Neural cell (in vitro differentiated cells): ENCODE measurements around the gene XPO4. TPM values are rescaled to one million over a fixed set of nuclear protein-coding genes. Genes with fewer than 3 reads are reported as not detected.

ENCODE experiments used
- H2AFZ ChIP-seq: fragments of 200-600, 300-800 bp; sonication (generic), shearing (Covaris generic); 2 replicates; pipeline ENCODE4 v1.6.0; 2014; ENCODE audit warnings: low read depth, mild to moderate bottlenecking, antibody characterized with exemption, low read length, moderate library complexity
- H3F3A ChIP-seq: fragments of 200-600 bp; shearing (Covaris generic); 2 replicates; pipeline ENCODE4 v1.6.1; 2016; ENCODE audit warnings: mild to moderate bottlenecking, moderate library complexity, mixed read lengths, antibody characterized with exemption, low read length; ENCODE audit not compliant: insufficient read depth, poor library complexity, severe bottlenecking
- H3K27ac ChIP-seq: fragments of 200-600, 300-800 bp; sonication (generic), shearing (Covaris generic); 2 replicates; pipeline ENCODE4 v1.5.1; 2014; ENCODE audit warnings: mild to moderate bottlenecking, low read length, moderate library complexity
- H3K27me3 ChIP-seq: fragments of 300-800, 200-600 bp; sonication (generic), shearing (Covaris generic); 2 replicates; pipeline ENCODE4 v1.6.0; 2014; ENCODE audit warnings: mild to moderate bottlenecking, low read depth, low read length, moderate library complexity; ENCODE audit not compliant: insufficient read depth
- H3K36me3 ChIP-seq: fragments of 300-800, 200-600 bp; sonication (generic), shearing (Covaris generic); 2 replicates; pipeline ENCODE4 v1.5.1; 2014; ENCODE audit warnings: mild to moderate bottlenecking, antibody characterized with exemption, low read length, moderate library complexity; ENCODE audit not compliant: insufficient read depth
- H3K4me2 ChIP-seq: fragments of 300-800, 200-600 bp; sonication (generic), shearing (Covaris generic); 2 replicates; pipeline ENCODE4 v1.6.0; 2014; ENCODE audit warnings: mild to moderate bottlenecking, low read length
- H3K4me3 ChIP-seq: fragments of 300-800, 200-600 bp; sonication (generic), shearing (Covaris generic); 2 replicates; pipeline ENCODE4 v1.5.1; 2014; ENCODE audit warnings: mild to moderate bottlenecking, low read length, moderate library complexity
- H3K79me2 ChIP-seq: fragments of 200-600 bp; shearing (Covaris generic); replicated peaks from 2 replicates; pipeline ENCODE4 v1.6.0; 2014; ENCODE audit warnings: mild to moderate bottlenecking, low read length, moderate library complexity; ENCODE audit not compliant: insufficient read depth
- H3K9ac ChIP-seq: fragments of 300-800, 200-600 bp; sonication (generic), shearing (Covaris generic); 2 replicates; pipeline ENCODE4 v1.6.1; 2016; ENCODE audit warnings: mild to moderate bottlenecking, low read length, mixed read lengths
- H3K9me2 ChIP-seq: fragments of 200-600 bp; shearing (Covaris generic); 2 replicates; pipeline ENCODE4 v1.6.1; 2016; ENCODE audit warnings: mild to moderate bottlenecking, low read length, mixed read lengths; ENCODE audit not compliant: insufficient read depth
- H3K9me3 ChIP-seq: fragments of 200-600, 300-800 bp; sonication (generic), shearing (Covaris generic); 2 replicates; pipeline ENCODE4 v1.6.1; 2016; ENCODE audit warnings: mild to moderate bottlenecking, mixed run types, low read length, moderate library complexity, mixed read lengths
- H4K20me1 ChIP-seq: fragments of 200-600 bp; shearing (Covaris generic); 2 replicates; pipeline ENCODE4 v1.6.1; 2016; ENCODE audit warnings: mild to moderate bottlenecking, mixed run types; ENCODE audit not compliant: insufficient read depth
- EP300 ChIP-seq: fragments of 450-650 bp; conservative IDR thresholded peaks from 2 replicates; pipeline ENCODE4 v1.6.1; 2014; ENCODE audit warnings: antibody characterized with exemption, mild to moderate bottlenecking, moderate library complexity; ENCODE audit not compliant: poor library complexity, severe bottlenecking
- EZH2 ChIP-seq: fragments of 200-600, 300-800 bp; shearing (Covaris generic), sonication (generic); IDR thresholded peaks from 2 replicates; pipeline ENCODE4 v1.6.1; 2014; ENCODE audit warnings: antibody characterized with exemption, low read length, borderline replicate concordance, mild to moderate bottlenecking; ENCODE audit not compliant: insufficient read depth, poor library complexity, severe bottlenecking
- MXI1 ChIP-seq: fragments of 450-650 bp; conservative IDR thresholded peaks from 2 replicates; pipeline ENCODE4 v1.6.1; 2014; ENCODE audit warnings: antibody characterized with exemption, mild to moderate bottlenecking; ENCODE audit not compliant: poor library complexity, severe bottlenecking
- POLR2AphosphoS5 ChIP-seq: IDR thresholded peaks from 2 replicates; pipeline ENCODE4 v1.6.1; 2012
- RAD21 ChIP-seq: fragments of 450-650 bp; conservative IDR thresholded peaks from 2 replicates; pipeline ENCODE4 v1.6.1; 2014; ENCODE audit warnings: antibody characterized with exemption, mild to moderate bottlenecking, moderate library complexity
- SMC3 ChIP-seq: fragments of 450-650 bp; conservative IDR thresholded peaks from 2 replicates; pipeline ENCODE4 v1.6.1; 2014; ENCODE audit warnings: antibody characterized with exemption, mild to moderate bottlenecking, moderate library complexity; ENCODE audit not compliant: poor library complexity
- TAF1 ChIP-seq: IDR thresholded peaks from 2 replicates; pipeline ENCODE4 v1.6.1; 2012; ENCODE audit warnings: low read depth
- polyA plus RNA-seq: library from polyadenylated mRNA; depleted of rRNA; stranded (reverse); fragments of >200 nt; gene quantifications from 2 replicates; pipeline ENCODE4 v1.2.3, GENCODE V29; 2014
- TF ChIP-seq, protein P1 (sequence below): IDR thresholded peaks from 2 replicates; pipeline ENCODE4 v1.6.1; 2012; ENCODE audit warnings: borderline replicate concordance
- TF ChIP-seq, protein P2 (sequence below): fragments of 450-650 bp; IDR thresholded peaks from 2 replicates; pipeline ENCODE4 v1.5.1; 2014; ENCODE audit warnings: antibody characterized with exemption, mild to moderate bottlenecking, moderate library complexity; ENCODE audit not compliant: poor library complexity, severe bottlenecking

XPO4 gene
- polyA plus RNA-seq, 1 donor from 2014 or later, result 13.0 TPM

DNA sequence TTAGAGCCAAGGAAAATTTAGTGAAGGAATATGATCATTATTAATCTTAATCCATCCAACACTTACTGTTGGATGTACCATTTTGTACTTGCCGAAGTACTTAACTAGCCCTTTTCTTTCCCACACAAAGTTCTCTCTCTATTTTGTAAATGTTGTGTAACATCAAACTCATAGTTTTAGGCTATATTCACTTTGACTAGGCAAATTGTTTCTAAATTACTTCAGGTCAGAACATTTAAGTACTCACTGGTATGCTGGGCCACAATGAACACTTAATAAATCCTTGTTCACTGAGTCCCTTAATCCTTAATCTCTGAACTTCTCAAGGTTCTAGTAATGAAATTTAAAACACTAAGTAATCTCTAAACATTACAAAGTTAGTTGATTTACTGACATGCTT lies 79.5 kb downstream of the XPO4 start:
- no peak overlapping the region for H3K4me2 ChIP-seq
- H4K20me1 ChIP-seq, result no peaks in the 10 kb centered on the region
- H2AFZ ChIP-seq, result no peak overlapping the region
- H3K79me2 ChIP-seq, result no peaks in the 10 kb centered on the region
- no peaks in the 10 kb centered on the region for H3K36me3 ChIP-seq
- TF ChIP-seq, protein P1, sequence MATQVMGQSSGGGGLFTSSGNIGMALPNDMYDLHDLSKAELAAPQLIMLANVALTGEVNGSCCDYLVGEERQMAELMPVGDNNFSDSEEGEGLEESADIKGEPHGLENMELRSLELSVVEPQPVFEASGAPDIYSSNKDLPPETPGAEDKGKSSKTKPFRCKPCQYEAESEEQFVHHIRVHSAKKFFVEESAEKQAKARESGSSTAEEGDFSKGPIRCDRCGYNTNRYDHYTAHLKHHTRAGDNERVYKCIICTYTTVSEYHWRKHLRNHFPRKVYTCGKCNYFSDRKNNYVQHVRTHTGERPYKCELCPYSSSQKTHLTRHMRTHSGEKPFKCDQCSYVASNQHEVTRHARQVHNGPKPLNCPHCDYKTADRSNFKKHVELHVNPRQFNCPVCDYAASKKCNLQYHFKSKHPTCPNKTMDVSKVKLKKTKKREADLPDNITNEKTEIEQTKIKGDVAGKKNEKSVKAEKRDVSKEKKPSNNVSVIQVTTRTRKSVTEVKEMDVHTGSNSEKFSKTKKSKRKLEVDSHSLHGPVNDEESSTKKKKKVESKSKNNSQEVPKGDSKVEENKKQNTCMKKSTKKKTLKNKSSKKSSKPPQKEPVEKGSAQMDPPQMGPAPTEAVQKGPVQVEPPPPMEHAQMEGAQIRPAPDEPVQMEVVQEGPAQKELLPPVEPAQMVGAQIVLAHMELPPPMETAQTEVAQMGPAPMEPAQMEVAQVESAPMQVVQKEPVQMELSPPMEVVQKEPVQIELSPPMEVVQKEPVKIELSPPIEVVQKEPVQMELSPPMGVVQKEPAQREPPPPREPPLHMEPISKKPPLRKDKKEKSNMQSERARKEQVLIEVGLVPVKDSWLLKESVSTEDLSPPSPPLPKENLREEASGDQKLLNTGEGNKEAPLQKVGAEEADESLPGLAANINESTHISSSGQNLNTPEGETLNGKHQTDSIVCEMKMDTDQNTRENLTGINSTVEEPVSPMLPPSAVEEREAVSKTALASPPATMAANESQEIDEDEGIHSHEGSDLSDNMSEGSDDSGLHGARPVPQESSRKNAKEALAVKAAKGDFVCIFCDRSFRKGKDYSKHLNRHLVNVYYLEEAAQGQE, result no peak
- no peak for TF ChIP-seq SMC3
- H3K4me3 ChIP-seq, result no peak overlapping the region
- no peak overlapping the region for H3K9ac ChIP-seq
- no peaks in the 10 kb centered on the region for H3F3A ChIP-seq
- no peaks in the 10 kb centered on the region for H3K27me3 ChIP-seq
- H3K27ac ChIP-seq, result no peak overlapping the region
- H3K9me2 ChIP-seq, result no peaks in the 10 kb centered on the region
- no peaks in the 10 kb centered on the region for H3K9me3 ChIP-seq

DNA sequence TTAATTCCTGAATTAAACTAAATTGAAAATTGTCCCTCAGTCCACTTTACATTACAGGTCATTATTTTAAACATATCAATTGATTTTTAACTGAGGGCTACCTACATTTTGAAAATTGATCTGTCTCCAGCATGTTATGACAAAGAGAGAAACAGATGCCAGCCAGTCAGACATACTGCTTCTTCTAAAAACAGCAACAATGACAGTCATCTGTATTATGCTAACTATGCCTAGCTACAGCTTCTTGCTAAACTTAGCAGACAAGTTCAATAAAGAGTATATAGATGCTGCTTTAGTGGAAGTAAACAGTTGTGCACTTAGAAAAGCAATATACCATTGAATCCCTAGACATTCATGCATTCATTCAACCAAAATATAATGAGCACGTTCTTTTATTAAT lies 80.1 kb downstream of the XPO4 start:
- H3K27ac ChIP-seq, result no peak overlapping the region
- H3F3A ChIP-seq, result no peaks in the 10 kb centered on the region
- no peak overlapping the region for H3K9ac ChIP-seq
- no peak for TF ChIP-seq EZH2
- no peak for TF ChIP-seq TAF1
- TF ChIP-seq, protein P2, sequence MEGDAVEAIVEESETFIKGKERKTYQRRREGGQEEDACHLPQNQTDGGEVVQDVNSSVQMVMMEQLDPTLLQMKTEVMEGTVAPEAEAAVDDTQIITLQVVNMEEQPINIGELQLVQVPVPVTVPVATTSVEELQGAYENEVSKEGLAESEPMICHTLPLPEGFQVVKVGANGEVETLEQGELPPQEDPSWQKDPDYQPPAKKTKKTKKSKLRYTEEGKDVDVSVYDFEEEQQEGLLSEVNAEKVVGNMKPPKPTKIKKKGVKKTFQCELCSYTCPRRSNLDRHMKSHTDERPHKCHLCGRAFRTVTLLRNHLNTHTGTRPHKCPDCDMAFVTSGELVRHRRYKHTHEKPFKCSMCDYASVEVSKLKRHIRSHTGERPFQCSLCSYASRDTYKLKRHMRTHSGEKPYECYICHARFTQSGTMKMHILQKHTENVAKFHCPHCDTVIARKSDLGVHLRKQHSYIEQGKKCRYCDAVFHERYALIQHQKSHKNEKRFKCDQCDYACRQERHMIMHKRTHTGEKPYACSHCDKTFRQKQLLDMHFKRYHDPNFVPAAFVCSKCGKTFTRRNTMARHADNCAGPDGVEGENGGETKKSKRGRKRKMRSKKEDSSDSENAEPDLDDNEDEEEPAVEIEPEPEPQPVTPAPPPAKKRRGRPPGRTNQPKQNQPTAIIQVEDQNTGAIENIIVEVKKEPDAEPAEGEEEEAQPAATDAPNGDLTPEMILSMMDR, result no peak
- TF ChIP-seq, protein P1, result no peak
- no peak for TF ChIP-seq EP300
- TF ChIP-seq RAD21, result no peak
- TF ChIP-seq POLR2AphosphoS5, result no peak
- no peak for TF ChIP-seq MXI1
- TF ChIP-seq SMC3, result no peak
- H3K36me3 ChIP-seq, result no peaks in the 10 kb centered on the region
- no peaks in the 10 kb centered on the region for H3K9me3 ChIP-seq
- no peaks in the 10 kb centered on the region for H4K20me1 ChIP-seq
- H3K4me2 ChIP-seq, result no peak overlapping the region
- no peaks in the 10 kb centered on the region for H3K27me3 ChIP-seq
- H3K79me2 ChIP-seq, result no peaks in the 10 kb centered on the region
- H3K9me2 ChIP-seq, result no peaks in the 10 kb centered on the region
- H3K4me3 ChIP-seq, result no peak overlapping the region
- H2AFZ ChIP-seq, result no peak overlapping the region
